T-helper 1 cell treated with Interleukin-12 subunit alpha and Interleukin-12 subunit beta and Interleukin-4 antibody, amounts not matched to agents 30 μg/mL and 1 μg/mL, for 36 hours (primary cell): ENCODE results near the gene FGR.
A peak's percentile ranks its signal among the peaks of the same experiment; 100 is the strongest.
"Not testable (repeated sequence)": the region's sequence is repeated elsewhere in the genome, so short reads cannot be mapped to it uniquely, and the experiment has no call there.

ENCODE experiments used
- H3K27ac Mint-ChIP-seq: one replicate; pipeline ENCODE4 v1.8.0; 2021; ENCODE audit warnings: mild to moderate bottlenecking, mixed read lengths
- H3K27me3 Mint-ChIP-seq: one replicate; pipeline ENCODE4 v1.8.0; 2021; ENCODE audit warnings: low read depth, mixed read lengths
- H3K36me3 Mint-ChIP-seq: one replicate; pipeline ENCODE4 v1.8.0; 2021; ENCODE audit warnings: low read depth, mixed read lengths
- H3K4me1 Mint-ChIP-seq: one replicate; pipeline ENCODE4 v1.8.0; 2021; ENCODE audit warnings: low read depth, mixed read lengths
- H3K4me3 Mint-ChIP-seq: one replicate; pipeline ENCODE4 v1.8.0; 2021; ENCODE audit warnings: mild to moderate bottlenecking, moderate library complexity, mixed read lengths
- H3K9me3 Mint-ChIP-seq: one replicate; pipeline ENCODE4 v1.8.0; 2021; ENCODE audit warnings: mixed read lengths

The FGR gene

DNA sequence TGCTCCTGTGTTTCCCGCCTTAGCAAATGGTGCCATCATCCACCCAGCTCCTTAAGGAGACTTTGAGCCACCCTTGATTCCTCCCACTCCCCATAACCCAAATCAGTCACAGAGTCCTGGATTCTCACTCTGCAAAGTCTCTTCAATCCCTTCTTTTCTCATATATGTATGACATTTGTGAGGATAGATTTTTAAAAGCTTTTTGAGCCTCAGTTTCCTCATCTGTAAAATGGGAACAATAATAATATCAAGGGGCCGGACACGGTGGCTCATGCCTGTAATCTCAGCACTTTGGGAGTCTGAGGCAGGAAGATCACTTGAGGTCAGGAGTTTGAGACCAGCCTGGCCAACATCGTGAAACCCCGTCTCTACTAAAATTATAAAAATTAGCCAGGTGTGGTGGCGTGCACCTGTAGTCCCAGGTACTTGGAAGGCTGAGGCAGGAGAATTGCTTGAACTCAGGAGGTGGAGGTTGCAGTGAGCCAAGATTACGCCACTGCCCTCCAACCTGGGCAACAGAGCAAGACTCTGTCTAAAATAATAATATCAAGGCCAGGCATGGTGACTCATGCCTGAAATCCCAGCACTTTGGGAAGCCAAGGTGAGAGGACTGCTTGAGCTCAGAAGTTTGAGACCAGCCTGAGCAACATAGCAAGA lies 15.1 kb downstream of the FGR start:
- H3K9me3 Mint-ChIP-seq, H3K4me3 Mint-ChIP-seq, H3K27me3 Mint-ChIP-seq, H3K36me3 Mint-ChIP-seq: not testable (repeated sequence)
- Mint-ChIP-seq H3K4me1 (peaks cover 34% of the 10 kb centered on the region), H3K27ac (peak overlapping the region; percentile 67)

DNA sequence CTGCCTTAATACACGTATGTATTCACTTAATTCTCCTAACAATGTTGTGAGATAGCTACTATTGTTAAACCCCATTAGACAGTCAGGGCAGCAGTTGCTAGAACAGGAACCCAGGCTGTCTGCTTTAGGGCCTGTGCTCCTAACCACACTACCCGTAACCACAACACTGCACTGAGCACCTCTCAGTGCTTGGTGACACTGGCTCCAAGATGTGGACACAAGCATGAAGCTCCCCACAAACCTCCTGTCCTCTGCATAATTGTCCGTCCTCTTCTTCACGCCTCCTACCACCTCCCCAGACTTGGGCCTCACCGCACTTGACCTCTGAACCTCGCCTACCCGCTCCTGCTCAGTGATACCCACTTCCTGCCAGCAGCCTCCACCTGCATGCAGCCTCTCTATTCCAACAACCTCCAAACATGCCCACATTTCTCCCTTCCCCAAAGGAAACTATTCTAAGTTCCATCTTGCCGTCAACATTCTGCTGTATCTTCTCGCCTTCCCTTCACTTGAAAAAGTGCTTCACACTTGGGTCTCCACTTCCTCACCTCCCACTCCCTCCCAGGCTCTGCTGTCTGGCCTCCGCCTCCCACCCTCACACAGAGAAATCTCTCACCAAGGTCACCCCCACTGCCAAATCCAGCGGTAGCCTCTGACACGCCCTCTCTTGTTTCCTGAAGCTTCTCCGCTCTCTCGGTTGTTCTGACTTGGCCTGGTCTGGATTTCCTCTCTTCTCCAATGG lies 16.5 kb downstream of the FGR start:
- Mint-ChIP-seq H3K27ac (peak overlapping the region; percentile 89), H3K27me3 (no peaks in the 10 kb centered on the region), H3K36me3 (peaks cover 2% of the 10 kb centered on the region), H3K9me3 (no peaks in the 10 kb centered on the region), H3K4me1 (peaks cover 44% of the 10 kb centered on the region), H3K4me3 (peak overlapping the region; percentile 55)

DNA sequence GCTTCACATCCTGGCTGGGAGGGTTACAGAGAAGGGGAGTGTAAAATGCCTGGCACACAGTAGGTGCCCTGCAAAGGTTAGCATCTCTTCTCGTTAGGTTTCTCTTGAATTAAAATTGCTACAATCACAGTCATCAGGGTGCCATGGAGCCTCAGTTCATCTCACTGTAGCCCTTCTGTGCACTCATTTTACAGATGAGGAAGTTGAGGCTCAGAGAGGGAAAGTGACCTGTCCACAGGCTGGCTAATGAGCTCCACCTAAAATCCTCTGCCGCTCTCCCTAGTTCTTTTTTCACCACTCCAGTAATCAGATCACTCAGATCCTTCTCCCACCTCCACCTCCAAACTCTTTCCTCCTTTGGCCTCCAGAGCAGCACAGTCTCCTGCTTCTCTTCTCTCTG lies 17.6 kb downstream of the FGR start:
- Mint-ChIP-seq H3K27me3 (no peaks in the 10 kb centered on the region), H3K4me1 (peaks cover 39% of the 10 kb centered on the region), H3K9me3 (no peaks in the 10 kb centered on the region), H3K4me3 (no peak overlapping the region), H3K36me3 (peaks cover 2% of the 10 kb centered on the region), H3K27ac (peak overlapping the region; percentile 89)

DNA sequence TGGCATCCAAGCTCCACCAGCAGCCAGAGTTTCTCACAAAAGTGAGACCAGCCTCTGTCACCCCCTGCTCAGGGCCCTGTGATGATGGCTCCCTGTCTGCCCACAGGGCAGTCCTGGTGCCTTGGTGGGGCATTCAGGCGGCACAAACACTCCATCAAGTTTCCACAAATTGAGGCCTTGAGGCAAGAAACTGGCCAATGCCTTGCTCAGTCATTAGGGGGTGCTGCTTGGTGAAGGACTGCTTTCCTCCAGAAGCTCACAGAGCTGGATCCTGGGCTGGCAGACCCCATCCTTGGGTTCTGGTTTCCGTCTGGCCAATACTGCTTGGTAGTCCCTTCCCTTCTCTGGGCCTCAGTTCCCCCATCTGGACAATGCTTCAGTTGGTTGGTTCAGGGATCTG lies 18.5 kb downstream of the FGR start:
- peaks cover 39% of the 10 kb centered on the region for H3K4me1 Mint-ChIP-seq
- H3K9me3 Mint-ChIP-seq: no peaks in the 10 kb centered on the region
- H3K27me3 Mint-ChIP-seq: no peaks in the 10 kb centered on the region
- H3K36me3 Mint-ChIP-seq: peaks cover 2% of the 10 kb centered on the region
- peak overlapping the region; percentile 34 for H3K27ac Mint-ChIP-seq
- H3K4me3 Mint-ChIP-seq: no peak overlapping the region

DNA sequence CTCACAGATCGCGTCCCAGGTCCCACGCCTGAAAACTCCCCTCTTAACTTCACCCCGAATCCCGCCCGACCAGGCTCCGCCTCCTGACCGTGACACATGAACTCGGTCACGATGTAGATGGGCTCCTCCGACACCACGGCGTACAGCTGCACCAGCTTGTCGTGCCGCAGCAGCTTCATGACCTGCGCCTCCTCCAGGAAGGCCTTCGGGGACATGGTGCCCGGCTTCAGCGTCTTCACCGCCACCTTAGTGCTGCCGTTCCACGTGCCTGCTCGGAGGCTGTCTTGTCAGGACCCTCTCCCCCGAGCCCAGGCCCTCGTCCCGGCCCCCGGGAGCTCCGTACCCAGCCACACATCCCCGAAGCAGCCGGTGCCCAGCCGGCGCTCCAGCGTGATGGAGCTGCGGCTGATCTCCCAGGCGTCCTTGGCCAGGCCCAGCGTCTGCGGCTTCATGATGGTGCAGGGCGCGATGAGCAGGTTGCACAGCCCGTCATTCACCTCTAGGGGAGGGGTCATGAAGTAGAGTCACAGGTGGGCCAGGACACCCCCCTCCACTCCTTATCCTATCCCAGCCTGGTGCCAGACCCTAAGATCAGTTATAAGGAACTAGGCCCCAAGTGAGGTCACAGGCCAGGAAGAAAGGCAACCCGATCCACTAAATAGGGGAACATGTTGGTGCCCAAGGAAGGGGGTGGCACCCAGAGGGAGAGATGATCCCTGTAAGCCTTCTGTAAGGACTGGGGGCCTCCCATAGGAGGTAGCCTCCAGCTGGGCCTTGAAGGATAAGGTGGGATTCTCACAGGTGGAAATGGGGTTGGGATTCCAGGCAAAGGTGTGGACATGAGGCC lies 19.4 kb downstream of the FGR start:
- Mint-ChIP-seq H3K27ac (peak overlapping the region; percentile 41), H3K9me3 (no peaks in the 10 kb centered on the region), H3K36me3 (peaks cover 2% of the 10 kb centered on the region), H3K27me3 (no peaks in the 10 kb centered on the region), H3K4me1 (peaks cover 39% of the 10 kb centered on the region), H3K4me3 (no peak overlapping the region)

DNA sequence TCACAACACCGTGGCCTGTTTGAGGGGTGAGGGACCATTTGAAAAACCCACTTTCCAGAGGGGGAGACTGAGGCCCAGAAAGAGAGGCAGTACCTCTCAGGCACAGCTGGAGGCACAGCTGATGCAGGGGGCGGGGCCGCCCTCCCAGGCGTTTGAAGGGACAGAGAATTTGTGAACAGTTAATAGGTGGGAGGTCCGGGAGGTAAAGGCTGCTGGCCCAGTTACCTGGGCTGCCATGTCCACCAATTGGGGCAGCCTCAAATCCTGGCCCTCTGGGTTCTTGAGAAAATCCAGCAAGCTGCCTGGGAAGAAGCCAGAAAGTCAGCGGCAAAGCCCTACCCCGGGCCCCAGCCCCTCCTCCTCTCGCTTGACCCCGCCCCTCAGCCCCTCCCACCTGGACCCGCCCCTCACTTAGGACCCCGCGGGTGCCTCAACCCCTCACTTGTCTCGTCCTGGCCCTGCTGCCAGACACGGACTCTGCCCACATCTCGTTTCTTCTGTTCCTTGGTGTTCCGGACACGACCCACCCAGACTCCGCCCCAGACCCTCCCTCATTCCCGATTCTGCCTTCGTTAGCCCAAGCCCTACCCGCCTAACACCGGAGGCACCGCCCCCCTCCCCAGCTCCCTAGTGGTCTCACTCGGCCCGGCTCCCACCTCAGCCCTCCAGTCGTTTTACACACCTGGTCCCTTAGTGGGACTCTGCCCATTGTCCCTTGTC lies 20.2 kb downstream of the FGR start:
- Mint-ChIP-seq H3K4me3 (no peak overlapping the region), H3K27me3 (no peaks in the 10 kb centered on the region), H3K9me3 (no peaks in the 10 kb centered on the region), H3K4me1 (peaks cover 39% of the 10 kb centered on the region), H3K27ac (peak overlapping the region; percentile 41), H3K36me3 (peaks cover 2% of the 10 kb centered on the region)

DNA sequence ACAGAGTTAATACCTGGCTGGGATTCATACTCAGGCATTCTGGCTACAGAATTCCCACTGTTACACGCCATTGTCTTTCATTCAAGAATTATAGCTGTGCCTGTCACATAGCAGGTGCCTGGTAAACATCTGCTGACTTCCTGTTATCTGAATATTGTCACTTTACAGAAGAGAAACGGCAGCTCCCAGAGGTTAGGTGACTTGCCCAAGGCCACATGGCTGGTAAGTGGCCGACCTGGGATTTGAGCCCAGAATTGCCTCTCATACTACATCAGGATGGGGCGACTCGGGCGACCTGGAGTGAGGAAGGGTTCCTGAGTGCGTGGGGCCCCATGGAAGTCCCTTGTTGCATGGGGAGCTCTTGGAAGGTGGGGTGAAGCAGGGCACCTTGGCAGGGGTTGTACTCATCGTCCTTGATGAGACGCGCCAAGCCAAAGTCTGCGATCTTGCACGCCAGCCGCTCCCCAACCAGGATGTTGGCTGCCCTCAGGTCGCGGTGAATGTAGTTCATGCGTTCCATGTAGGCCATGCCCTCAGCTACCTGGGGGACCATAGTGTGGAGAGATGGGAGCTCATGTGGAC lies 20.9 kb downstream of the FGR start:
- H3K4me1 Mint-ChIP-seq: peaks cover 35% of the 10 kb centered on the region
- no peaks in the 10 kb centered on the region for H3K27me3 Mint-ChIP-seq
- peaks cover 2% of the 10 kb centered on the region for H3K36me3 Mint-ChIP-seq
- no peak overlapping the region for H3K4me3 Mint-ChIP-seq
- peak overlapping the region; percentile 78 for H3K27ac Mint-ChIP-seq
- no peaks in the 10 kb centered on the region for H3K9me3 Mint-ChIP-seq

DNA sequence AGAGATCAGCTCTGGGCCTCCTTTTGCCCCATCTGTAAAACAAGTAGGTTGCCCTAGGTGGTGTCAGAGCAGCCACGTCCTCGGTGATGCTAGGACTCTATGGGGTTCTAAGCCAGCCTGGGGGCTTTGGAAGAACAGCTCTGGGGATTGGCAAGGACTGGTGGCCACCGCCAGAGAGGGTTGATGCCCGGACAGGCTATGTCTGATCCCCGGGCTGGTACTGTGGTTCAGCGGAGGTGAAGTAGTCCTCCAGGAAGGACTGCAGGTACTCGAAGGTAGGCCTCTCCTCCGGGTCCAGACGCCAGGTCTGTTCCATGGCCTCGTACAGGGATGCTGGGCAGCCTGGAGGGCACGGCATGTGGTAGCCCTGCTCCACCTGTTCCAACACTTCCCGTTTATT lies 22.3 kb downstream of the FGR start:
- H3K9me3 Mint-ChIP-seq: no peaks in the 10 kb centered on the region
- H3K27me3 Mint-ChIP-seq: no peaks in the 10 kb centered on the region
- H3K4me1 Mint-ChIP-seq: peaks cover 23% of the 10 kb centered on the region
- no peak overlapping the region for H3K27ac Mint-ChIP-seq
- H3K4me3 Mint-ChIP-seq: no peak overlapping the region
- no peaks in the 10 kb centered on the region for H3K36me3 Mint-ChIP-seq

DNA sequence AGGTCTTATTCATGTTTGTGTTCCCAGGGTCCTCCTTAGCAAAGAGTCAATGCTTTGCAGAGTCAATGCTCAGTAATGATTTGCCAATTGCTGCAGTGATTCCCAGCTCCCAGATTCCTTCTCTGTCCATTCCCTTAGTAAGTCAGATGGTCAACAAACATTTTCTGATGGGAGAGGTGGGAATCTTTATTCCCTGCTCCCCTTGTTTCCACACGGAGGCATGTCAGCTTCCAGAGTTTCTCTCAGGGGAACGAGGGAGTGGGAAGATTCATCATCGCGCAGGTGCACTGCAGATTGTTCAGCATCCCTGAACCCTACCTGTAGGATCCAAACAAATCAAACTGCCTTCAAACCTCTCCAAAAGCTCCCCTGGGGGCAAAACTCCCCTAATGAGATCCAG lies 23.5 kb downstream of the FGR start:
- H3K9me3 Mint-ChIP-seq: no peaks in the 10 kb centered on the region
- peaks cover 19% of the 10 kb centered on the region for H3K4me1 Mint-ChIP-seq
- H3K27me3 Mint-ChIP-seq: no peaks in the 10 kb centered on the region
- H3K4me3 Mint-ChIP-seq: no peak overlapping the region
- no peaks in the 10 kb centered on the region for H3K36me3 Mint-ChIP-seq
- H3K27ac Mint-ChIP-seq: no peak overlapping the region

DNA sequence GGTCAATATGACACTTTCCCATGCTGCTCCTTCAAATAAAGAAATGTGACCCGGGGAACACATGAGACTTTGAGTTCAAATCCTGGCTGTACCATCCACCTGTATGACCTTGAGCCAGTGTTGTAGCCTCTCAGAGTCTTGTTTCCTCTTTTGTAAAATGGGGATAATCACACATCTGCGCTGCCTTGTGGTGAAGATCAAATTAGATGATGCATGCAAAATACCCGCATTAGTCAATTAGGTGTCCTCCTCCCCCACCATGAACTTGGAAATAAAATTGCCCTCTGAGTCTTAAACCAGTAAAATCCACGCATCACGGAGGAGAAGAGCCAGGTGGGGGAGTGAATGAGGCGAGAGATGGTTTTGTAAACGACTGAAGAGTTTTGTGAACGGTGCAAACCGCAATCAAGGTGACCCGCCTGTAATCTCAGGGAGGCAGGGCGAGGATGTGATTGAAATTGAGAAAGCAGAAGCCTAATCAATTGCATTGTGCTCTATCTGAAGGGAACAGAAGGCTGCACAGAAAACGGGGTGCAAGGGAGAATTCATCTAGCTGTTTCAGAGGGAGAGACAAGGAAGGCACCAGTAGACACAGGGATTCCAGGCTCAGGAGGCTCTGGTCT lies 25.3 kb downstream of the FGR start:
- H3K9me3 Mint-ChIP-seq: no peaks in the 10 kb centered on the region
- no peaks in the 10 kb centered on the region for H3K27me3 Mint-ChIP-seq
- H3K27ac Mint-ChIP-seq: no peak overlapping the region
- no peak overlapping the region for H3K4me3 Mint-ChIP-seq
- H3K4me1 Mint-ChIP-seq: peaks cover 20% of the 10 kb centered on the region
- H3K36me3 Mint-ChIP-seq: no peaks in the 10 kb centered on the region

DNA sequence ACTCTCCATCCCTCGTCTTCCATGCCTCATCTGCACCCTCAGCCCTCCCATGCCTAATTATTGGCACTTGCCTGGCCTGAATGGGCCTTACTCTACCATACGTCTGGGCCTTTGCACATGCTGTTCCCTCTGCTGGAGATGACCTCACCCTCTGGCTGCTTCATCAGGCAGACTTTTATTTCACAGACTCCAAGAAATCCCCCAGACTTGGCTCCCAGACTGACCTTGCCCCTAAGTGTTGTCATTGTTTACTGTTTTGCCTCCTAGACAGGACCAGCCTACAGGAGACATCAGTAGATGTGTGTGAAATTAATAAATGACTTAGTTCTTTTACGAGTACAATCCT lies 25.8 kb downstream of the FGR start:
- Mint-ChIP-seq H3K36me3 (no peaks in the 10 kb centered on the region), H3K4me1 (peaks cover 17% of the 10 kb centered on the region), H3K4me3 (no peak overlapping the region), H3K27ac (no peak overlapping the region), H3K9me3 (no peaks in the 10 kb centered on the region), H3K27me3 (no peaks in the 10 kb centered on the region)

DNA sequence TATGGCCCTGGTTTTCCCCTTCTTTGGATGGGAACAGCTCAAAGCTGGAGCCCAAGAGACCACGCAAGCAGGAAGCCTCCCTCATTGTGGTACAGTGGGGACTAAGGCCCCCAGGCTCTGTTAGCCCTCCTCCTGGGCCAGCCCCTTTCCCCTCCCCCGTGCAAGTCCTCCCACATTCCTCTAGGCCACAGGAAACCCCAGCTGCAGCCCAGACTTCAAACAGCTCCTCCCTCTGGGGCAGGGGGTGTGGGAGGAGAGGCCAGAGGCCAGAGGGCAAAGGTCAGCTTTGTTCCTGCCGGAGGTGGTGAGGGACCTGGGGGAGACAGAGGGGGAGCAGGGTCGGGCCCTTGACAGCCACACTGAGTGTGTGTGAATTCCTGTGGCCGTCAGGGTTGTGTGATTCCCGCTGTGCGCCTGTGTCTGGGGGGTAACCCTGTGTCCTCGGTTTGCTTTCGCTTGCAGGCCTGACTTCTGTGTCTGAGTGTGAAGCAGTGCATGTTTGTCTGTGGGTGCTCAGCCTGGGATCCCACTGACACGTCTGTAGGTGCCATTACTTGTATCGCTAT lies 27.7 kb downstream of the FGR start:
- H3K4me1 Mint-ChIP-seq: peaks cover 12% of the 10 kb centered on the region
- no peaks in the 10 kb centered on the region for H3K36me3 Mint-ChIP-seq
- no peaks in the 10 kb centered on the region for H3K27me3 Mint-ChIP-seq
- H3K4me3 Mint-ChIP-seq: no peak overlapping the region
- H3K27ac Mint-ChIP-seq: no peak overlapping the region
- H3K9me3 Mint-ChIP-seq: no peaks in the 10 kb centered on the region

DNA sequence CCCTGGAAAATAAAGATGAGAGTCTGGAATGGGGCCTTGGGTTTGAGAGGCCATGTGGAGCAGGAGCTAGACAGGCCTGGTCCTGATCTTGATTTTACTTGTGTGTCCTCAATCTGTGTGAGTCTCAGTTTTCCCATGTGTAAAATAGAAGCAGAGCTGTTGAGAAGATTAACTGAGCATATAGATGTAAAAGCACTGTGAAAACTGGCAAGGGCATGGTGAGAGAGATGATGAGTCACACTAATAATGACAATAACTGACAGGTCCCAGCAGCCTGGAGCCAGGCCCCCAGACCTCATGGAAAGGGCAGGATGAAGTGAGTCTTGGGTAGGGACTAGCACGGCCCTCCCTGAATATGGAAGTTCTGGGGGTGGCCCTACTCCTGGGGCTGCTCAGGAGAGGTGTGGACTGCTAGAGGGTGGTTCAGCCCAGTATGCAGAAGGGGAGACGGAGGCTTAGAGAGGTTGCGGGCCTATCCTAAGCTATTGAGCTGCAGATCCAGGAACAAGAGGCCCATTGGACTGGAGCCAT lies 28.2 kb downstream of the FGR start:
- no peaks in the 10 kb centered on the region for H3K36me3 Mint-ChIP-seq
- no peaks in the 10 kb centered on the region for H3K9me3 Mint-ChIP-seq
- H3K4me1 Mint-ChIP-seq: peaks cover 14% of the 10 kb centered on the region
- H3K27ac Mint-ChIP-seq: peak overlapping the region; percentile 72
- no peak overlapping the region for H3K4me3 Mint-ChIP-seq
- H3K27me3 Mint-ChIP-seq: no peaks in the 10 kb centered on the region
